GM12892 (cell line): ENCODE data around the gene MGLL.

Source experiments
- POLR2AphosphoS5 ChIP-seq: IDR thresholded peaks from 2 replicates; pipeline ENCODE4 v1.6.1; 2011; ENCODE audit warnings: low read depth, low read length, control low read depth
- TAF1 ChIP-seq: IDR thresholded peaks from 2 replicates; pipeline ENCODE4 v1.6.1; 2011; ENCODE audit warnings: low read depth, mild to moderate bottlenecking, control low read depth, low read length, borderline replicate concordance

DNA sequence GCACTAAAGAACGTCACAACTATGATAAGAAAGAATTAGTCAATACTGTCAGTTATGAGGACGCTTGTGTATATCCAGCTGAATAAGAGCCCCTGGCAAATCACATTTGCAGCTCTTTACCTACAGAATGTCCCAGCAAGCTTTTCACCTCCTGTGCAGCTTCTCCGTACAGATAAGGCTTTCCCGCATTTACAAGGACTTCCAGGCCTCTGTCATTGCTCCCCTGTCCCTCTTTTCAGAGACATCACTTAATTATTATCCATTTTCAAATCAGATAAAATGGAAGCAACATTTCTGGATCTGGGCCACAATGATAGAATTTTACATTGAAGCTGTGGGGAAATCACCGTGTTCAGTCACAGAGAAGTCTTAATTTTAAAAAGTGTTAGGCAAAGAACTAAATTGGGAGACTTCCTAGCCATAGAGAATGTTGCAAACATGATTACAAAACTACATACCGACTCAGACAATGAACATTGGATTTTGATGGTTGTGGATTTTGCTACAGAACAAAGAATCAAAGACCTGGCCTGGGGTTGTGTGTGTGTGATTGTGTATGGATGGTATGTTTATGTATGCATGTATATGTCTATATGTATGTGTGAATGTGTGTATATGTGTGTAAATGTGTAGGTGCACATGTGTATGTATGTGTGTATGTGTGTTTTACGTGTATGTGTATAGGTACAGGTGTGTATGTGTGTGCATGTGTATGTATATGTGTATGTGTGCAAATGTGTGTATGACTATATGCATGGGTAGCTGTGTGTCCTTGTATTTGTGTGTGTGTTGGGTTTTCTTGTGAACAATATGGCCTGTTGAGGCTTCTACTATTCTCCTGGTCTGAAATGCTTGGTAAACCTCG is 41.5 kb downstream of the MGLL start:
- no peak for TF ChIP-seq POLR2AphosphoS5
- no peak for TF ChIP-seq TAF1
